DOHH2 (cell line): ENCODE data around the gene ERGIC2.
"Not testable (repeated sequence)": the region's sequence is repeated elsewhere in the genome, so short reads cannot be mapped to it uniquely, and the experiment has no call there.

Source experiments
- H3F3A ChIP-seq: fragments of 200-600 bp; sonication (generic), shearing (Covaris generic); 2 replicates; pipeline ENCODE4 v1.6.0; 2016; ENCODE audit warnings: antibody characterized with exemption, mild to moderate bottlenecking; ENCODE audit not compliant: control insufficient read depth, insufficient read depth
- H3K27ac ChIP-seq: fragments of 200-600 bp; sonication (generic); 2 replicates; pipeline ENCODE4 v1.5.1; 2014; ENCODE audit warnings: low read depth, mild to moderate bottlenecking, low read length, moderate library complexity
- H3K27me3 ChIP-seq: fragments of 200-600 bp; sonication (generic); 2 replicates; pipeline ENCODE4 v1.6.1; 2014; ENCODE audit warnings: mild to moderate bottlenecking, low read length, mixed read lengths; ENCODE audit not compliant: control insufficient read depth
- H3K36me3 ChIP-seq: fragments of 200-600 bp; sonication (generic); 2 replicates; pipeline ENCODE4 v1.6.1; 2014; ENCODE audit warnings: mild to moderate bottlenecking, low read length, moderate library complexity, mixed read lengths; ENCODE audit not compliant: control insufficient read depth
- H3K4me1 ChIP-seq: fragments of 200-600 bp; sonication (generic); 2 replicates; pipeline ENCODE4 v1.6.1; 2014; ENCODE audit warnings: mild to moderate bottlenecking, low read length, mixed read lengths; ENCODE audit not compliant: control insufficient read depth
- H3K4me2 ChIP-seq: fragments of 200-600 bp; sonication (generic); 2 replicates; pipeline ENCODE4 v1.6.0; 2014; ENCODE audit warnings: mild to moderate bottlenecking, low read length, moderate library complexity
- H3K4me3 ChIP-seq: fragments of 200-600 bp; sonication (generic); 2 replicates; pipeline ENCODE4 v1.5.1; 2014; ENCODE audit warnings: mild to moderate bottlenecking, low read length, mixed read lengths
- H3K79me2 ChIP-seq: fragments of 200-600 bp; sonication (generic); 2 replicates; pipeline ENCODE4 v1.6.1; 2014; ENCODE audit warnings: mild to moderate bottlenecking, low read length, mixed read lengths; ENCODE audit not compliant: control insufficient read depth
- H3K9me2 ChIP-seq: fragments of 200-600 bp; sonication (generic); replicated peaks from 2 replicates; pipeline ENCODE4 v1.6.1; 2014; ENCODE audit warnings: mild to moderate bottlenecking, low read length, mixed read lengths; ENCODE audit not compliant: control insufficient read depth
- H3K9me3 ChIP-seq: fragments of 200-600 bp; sonication (generic); 2 replicates; pipeline ENCODE4 v1.6.1; 2014; ENCODE audit warnings: antibody characterized with exemption, low read length, mixed read lengths; ENCODE audit not compliant: control insufficient read depth, insufficient read depth
- H4K20me1 ChIP-seq: fragments of 200-600 bp; sonication (generic); 2 replicates; pipeline ENCODE4 v1.6.0; 2014; ENCODE audit warnings: low read depth, mild to moderate bottlenecking, antibody characterized with exemption, low read length, moderate library complexity; ENCODE audit not compliant: control insufficient read depth, insufficient read depth
- EZH2phosphoT487 ChIP-seq: fragments of 200-600 bp; sonication (generic); IDR thresholded peaks from 2 replicates; pipeline ENCODE4 v1.6.1; 2017; ENCODE audit warnings: borderline replicate concordance, mild to moderate bottlenecking, antibody characterized with exemption, low read length, moderate library complexity, mixed read lengths
- TF ChIP-seq, protein P1 (sequence below): fragments of 200-600 bp; sonication (generic); IDR thresholded peaks from one replicate; pipeline ENCODE4 v1.5.1; 2014; ENCODE audit warnings: antibody characterized with exemption, mild to moderate bottlenecking, low read depth, low read length; ENCODE audit not compliant: poor library complexity, severe bottlenecking

The ERGIC2 gene

DNA sequence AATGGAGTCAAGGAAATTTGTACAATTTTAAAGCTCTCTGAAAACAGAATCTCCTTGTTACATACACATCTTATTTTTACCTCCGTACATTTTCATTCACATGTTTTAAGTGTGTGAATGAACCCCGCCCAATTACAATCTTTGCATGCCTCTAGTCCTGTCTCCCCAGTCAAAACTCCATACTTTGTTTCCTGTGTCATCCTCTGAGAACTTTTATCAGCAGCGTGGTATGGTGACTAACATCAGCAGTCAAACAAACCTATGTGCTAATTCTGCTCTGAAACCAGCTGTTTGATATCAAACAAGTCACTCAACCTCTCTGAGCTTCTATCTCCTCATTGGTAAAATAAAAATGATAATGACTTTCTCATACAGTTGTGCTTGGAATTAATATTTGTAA is 15.8 kb upstream of the ERGIC2 start:
- peaks cover 6% of the 10 kb centered on the region for H3K27me3 ChIP-seq
- H4K20me1 ChIP-seq: no peaks in the 10 kb centered on the region
- no peaks in the 10 kb centered on the region for H3K4me1 ChIP-seq
- no peaks in the 10 kb centered on the region for H3F3A ChIP-seq
- H3K4me2 ChIP-seq: no peak overlapping the region
- H3K36me3 ChIP-seq: no peaks in the 10 kb centered on the region
- no peaks in the 10 kb centered on the region for H3K9me2 ChIP-seq
- H3K79me2 ChIP-seq: no peaks in the 10 kb centered on the region
- H3K4me3 ChIP-seq: no peak overlapping the region
- H3K27ac ChIP-seq: no peak overlapping the region
- TF ChIP-seq, protein P1, sequence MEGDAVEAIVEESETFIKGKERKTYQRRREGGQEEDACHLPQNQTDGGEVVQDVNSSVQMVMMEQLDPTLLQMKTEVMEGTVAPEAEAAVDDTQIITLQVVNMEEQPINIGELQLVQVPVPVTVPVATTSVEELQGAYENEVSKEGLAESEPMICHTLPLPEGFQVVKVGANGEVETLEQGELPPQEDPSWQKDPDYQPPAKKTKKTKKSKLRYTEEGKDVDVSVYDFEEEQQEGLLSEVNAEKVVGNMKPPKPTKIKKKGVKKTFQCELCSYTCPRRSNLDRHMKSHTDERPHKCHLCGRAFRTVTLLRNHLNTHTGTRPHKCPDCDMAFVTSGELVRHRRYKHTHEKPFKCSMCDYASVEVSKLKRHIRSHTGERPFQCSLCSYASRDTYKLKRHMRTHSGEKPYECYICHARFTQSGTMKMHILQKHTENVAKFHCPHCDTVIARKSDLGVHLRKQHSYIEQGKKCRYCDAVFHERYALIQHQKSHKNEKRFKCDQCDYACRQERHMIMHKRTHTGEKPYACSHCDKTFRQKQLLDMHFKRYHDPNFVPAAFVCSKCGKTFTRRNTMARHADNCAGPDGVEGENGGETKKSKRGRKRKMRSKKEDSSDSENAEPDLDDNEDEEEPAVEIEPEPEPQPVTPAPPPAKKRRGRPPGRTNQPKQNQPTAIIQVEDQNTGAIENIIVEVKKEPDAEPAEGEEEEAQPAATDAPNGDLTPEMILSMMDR: no peak
- no peak for TF ChIP-seq EZH2phosphoT487
- no peaks in the 10 kb centered on the region for H3K9me3 ChIP-seq

DNA sequence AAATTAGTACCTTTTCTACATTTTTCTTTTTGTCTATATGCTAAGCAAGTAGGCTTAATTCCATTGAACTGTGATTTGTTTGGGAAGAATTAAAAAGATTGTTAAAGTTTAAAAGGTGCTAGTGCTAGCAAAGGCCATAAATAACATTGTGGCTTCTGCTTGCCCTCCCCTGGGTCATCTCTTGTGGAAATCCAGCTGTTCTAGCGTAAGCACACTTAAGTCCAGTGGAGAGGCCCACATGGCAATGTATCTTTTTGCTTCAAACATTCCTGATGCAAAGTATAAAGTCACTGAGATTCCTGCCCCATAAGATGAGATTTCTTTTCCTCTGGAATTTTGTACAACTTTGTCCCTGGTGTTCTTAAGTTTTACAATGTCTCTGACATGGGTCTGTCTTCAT is 14.4 kb upstream of the ERGIC2 start:
- Histone ChIP-seq H3K27me3 (peaks cover 3% of the 10 kb centered on the region), H3K27ac (no peak overlapping the region), H3K9me3 (no peaks in the 10 kb centered on the region), H3K4me2 (no peak overlapping the region), H3K9me2 (no peaks in the 10 kb centered on the region), H3K79me2 (no peaks in the 10 kb centered on the region), H4K20me1 (no peaks in the 10 kb centered on the region), H3K4me3 (no peak overlapping the region), H3K4me1 (no peaks in the 10 kb centered on the region), H3K36me3 (no peaks in the 10 kb centered on the region), H3F3A (no peaks in the 10 kb centered on the region)
- TF ChIP-seq, protein P1: no peak
- TF ChIP-seq EZH2phosphoT487: no peak

DNA sequence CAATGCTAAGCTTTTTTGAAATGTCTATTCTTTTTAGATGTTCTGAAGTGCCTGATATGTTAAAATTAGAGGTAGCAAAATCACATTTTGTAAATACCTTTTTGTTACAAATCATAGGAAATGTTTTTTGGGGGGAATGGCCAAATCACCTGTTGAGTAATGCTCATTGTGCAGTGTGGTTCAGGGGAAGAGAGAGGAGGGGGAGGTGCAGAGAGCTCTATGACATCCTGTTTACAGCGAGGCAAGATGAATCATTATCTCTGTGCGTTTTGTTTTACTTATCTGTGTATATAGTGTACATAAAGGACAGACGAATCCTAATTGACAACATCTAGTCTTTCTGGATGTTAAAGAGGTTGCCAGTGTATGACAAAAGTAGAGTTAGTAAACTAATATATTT is 9.4 kb upstream of the ERGIC2 start:
- not testable (repeated sequence) for H3K27me3 ChIP-seq, H3F3A ChIP-seq, H3K36me3 ChIP-seq, H3K9me2 ChIP-seq, H4K20me1 ChIP-seq, H3K27ac ChIP-seq, H3K4me3 ChIP-seq, H3K9me3 ChIP-seq, H3K79me2 ChIP-seq, H3K4me1 ChIP-seq, H3K4me2 ChIP-seq

DNA sequence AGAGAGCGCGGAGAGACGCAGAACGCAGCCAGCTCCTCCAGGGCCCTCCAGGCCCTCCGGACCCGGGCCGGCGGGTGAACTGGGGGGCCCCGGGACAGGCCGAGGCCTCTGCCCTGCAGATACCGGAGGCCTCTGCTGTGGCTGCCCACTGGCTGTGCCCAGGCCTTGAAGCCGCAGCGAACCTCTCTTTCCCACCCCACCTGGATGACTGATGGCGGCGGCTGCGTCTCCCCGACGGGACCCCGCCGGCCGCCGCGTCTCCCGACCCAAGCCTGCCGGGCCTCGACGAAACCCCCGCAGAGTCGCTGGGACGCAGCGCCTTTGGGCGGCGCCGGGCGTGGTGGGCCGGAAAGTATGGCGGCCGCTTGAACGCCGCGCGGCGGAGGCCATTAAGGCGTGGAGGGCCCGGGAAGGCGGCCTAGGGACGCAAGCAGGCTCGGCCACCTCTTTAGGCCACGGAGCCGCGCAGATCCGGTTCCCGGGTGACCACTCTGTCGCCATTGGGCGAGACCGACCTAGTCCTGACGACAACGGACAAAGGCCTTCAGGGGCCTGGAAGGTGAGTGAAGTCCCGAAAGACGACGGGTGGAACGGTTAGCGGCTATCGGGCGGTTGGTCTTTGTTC is 8.4 kb upstream of the ERGIC2 start:
- H4K20me1 ChIP-seq: no peaks in the 10 kb centered on the region
- no peaks in the 10 kb centered on the region for H3K79me2 ChIP-seq
- no peak overlapping the region for H3K4me2 ChIP-seq
- H3K27ac ChIP-seq: no peak overlapping the region
- no peak for TF ChIP-seq EZH2phosphoT487
- TF ChIP-seq, protein P1: no peak
- no peaks in the 10 kb centered on the region for H3K27me3 ChIP-seq
- no peak overlapping the region for H3K4me3 ChIP-seq
- H3K9me2 ChIP-seq: no peaks in the 10 kb centered on the region
- no peaks in the 10 kb centered on the region for H3K9me3 ChIP-seq
- H3K36me3 ChIP-seq: no peaks in the 10 kb centered on the region
- H3K4me1 ChIP-seq: no peaks in the 10 kb centered on the region
- no peaks in the 10 kb centered on the region for H3F3A ChIP-seq

DNA sequence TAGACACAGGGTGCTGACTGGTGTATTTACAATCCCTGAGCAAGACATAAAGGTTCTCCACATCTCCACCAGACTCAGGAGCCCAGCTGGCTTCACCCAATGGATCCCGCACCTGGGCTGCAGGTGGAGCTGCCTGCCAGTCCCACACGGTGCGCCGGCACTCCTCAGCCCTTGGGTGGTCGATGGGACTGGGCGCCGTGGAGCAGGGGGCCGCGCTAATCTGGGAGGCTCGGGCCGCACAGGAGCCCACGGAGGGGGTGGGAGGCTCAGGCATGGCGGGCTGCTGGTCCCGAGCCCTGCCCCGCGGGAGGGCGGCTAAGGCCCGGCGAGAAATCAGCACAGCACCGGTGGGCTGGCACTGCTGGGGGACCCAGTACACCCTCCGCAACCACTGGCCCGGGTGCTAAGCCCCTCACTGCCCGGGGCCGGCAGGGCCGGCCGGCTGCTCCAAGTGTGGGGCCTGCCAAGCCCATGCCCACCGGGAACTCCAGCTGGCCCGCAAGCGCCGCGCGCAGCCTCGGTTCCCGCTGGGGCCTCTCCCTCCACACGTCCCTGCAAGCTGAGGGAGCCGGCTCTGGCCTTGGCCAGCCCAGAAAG is 5.2 kb upstream of the ERGIC2 start:
- not testable (repeated sequence) for H3K4me3 ChIP-seq, H3K9me2 ChIP-seq, H3K4me2 ChIP-seq, H3K79me2 ChIP-seq, H3K27me3 ChIP-seq, H3K4me1 ChIP-seq, H3F3A ChIP-seq, H3K27ac ChIP-seq, H4K20me1 ChIP-seq, H3K9me3 ChIP-seq, H3K36me3 ChIP-seq

DNA sequence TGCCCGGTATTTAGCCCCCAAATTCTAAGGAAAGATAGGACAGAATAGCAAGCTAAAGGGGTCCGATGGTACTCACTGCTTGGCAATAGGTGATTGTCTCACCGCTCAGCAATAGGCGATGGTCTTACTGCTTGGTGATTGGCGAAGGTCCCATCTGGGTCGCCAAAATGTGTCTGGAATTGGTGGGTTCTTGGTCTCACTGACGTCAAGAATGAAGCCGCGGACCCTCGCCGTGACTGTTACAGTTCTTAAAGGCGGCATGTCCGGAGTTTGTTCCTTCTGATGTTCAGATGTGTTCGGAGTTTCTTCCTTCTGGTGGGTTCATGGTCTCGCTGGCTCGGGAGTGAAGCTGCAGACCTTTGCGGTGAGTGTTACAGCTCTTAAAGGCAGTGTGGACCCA is 4.2 kb upstream of the ERGIC2 start:
- not testable (repeated sequence) for H3K36me3 ChIP-seq, H3K4me2 ChIP-seq, H3K9me3 ChIP-seq, H3K4me1 ChIP-seq, H4K20me1 ChIP-seq, H3K79me2 ChIP-seq, H3K4me3 ChIP-seq, H3F3A ChIP-seq, H3K9me2 ChIP-seq, H3K27ac ChIP-seq, H3K27me3 ChIP-seq
